H9 (cell line): ENCODE measurements around the gene MYO18B. TPM values are rescaled to one million over a fixed set of nuclear protein-coding genes. Genes with fewer than 3 reads are reported as not detected.

Experiments used
- DNase-seq: peaks from one replicate; pipeline ENCODE4 v3.0.0-alpha.2; 2017
- H2AFZ ChIP-seq: one replicate; pipeline ENCODE4 v1.6.1; 2013; ENCODE audit warnings: mild to moderate bottlenecking, low read length, control low read depth, moderate library complexity
- H2AK5ac ChIP-seq: 2 replicates; pipeline ENCODE4 v1.6.1; 2013; ENCODE audit warnings: low read length, control low read depth, mixed read lengths; ENCODE audit not compliant: insufficient read length
- H2BK120ac ChIP-seq: one replicate; pipeline ENCODE4 v1.6.1; 2013; ENCODE audit warnings: low read depth, mild to moderate bottlenecking, low read length, control low read depth, inconsistent platforms; ENCODE audit not compliant: poor library complexity, severe bottlenecking
- H2BK12ac ChIP-seq: 2 replicates; pipeline ENCODE4 v1.6.1; 2013; ENCODE audit warnings: low read length, control low read depth, mixed read lengths, low read depth; ENCODE audit not compliant: insufficient read length
- H2BK15ac ChIP-seq: 2 replicates; pipeline ENCODE4 v1.6.1; 2013; ENCODE audit warnings: low read depth, low read length, control low read depth
- H2BK20ac ChIP-seq: one replicate; pipeline ENCODE4 v1.6.1; 2013; ENCODE audit warnings: low read depth, mild to moderate bottlenecking, low read length, control low read depth, inconsistent platforms; ENCODE audit not compliant: poor library complexity, severe bottlenecking
- H2BK5ac ChIP-seq: 2 replicates; pipeline ENCODE4 v1.6.1; 2013; ENCODE audit warnings: low read length, control low read depth, mixed read lengths; ENCODE audit not compliant: insufficient read length
- H3K14ac ChIP-seq: 2 replicates; pipeline ENCODE4 v1.6.1; 2013; ENCODE audit warnings: low read length, control low read depth; ENCODE audit not compliant: insufficient read depth
- H3K18ac ChIP-seq: 2 replicates; pipeline ENCODE4 v1.6.1; 2013; ENCODE audit warnings: low read depth, mild to moderate bottlenecking, mixed read lengths, low read length, control low read depth; ENCODE audit not compliant: insufficient read length
- H3K23ac ChIP-seq: 2 replicates; pipeline ENCODE4 v1.6.1; 2013; ENCODE audit warnings: low read length, control low read depth, mixed read lengths, low read depth; ENCODE audit not compliant: insufficient read length
- H3K23me2 ChIP-seq: 2 replicates; pipeline ENCODE4 v1.6.1; 2013; ENCODE audit warnings: low read depth, mild to moderate bottlenecking, mixed read lengths, low read length, control low read depth; ENCODE audit not compliant: insufficient read length, poor library complexity, severe bottlenecking
- H3K27ac ChIP-seq: 2 replicates; pipeline ENCODE4 v1.5.1; 2013; ENCODE audit warnings: low read length, control low read depth, mixed read lengths, low read depth; ENCODE audit not compliant: insufficient read length
- H3K27me3 ChIP-seq: 2 replicates; pipeline ENCODE4 v1.6.1; 2013; ENCODE audit warnings: low read length, control low read depth, inconsistent platforms; ENCODE audit not compliant: insufficient read depth
- H3K4ac ChIP-seq: 2 replicates; pipeline ENCODE4 v1.6.1; 2013; ENCODE audit warnings: low read depth, mild to moderate bottlenecking, control low read depth, inconsistent platforms, low read length, moderate library complexity
- H3K4me1 ChIP-seq: 2 replicates; pipeline ENCODE4 v1.6.1; 2013; ENCODE audit warnings: low read length, control low read depth, inconsistent platforms; ENCODE audit not compliant: insufficient read depth
- H3K4me2 ChIP-seq: 2 replicates; pipeline ENCODE4 v1.6.1; 2013; ENCODE audit warnings: low read length, control low read depth, mixed read lengths; ENCODE audit not compliant: insufficient read length, insufficient read depth
- H3K56ac ChIP-seq: 2 replicates; pipeline ENCODE4 v1.6.1; 2013; ENCODE audit warnings: low read depth, mild to moderate bottlenecking, mixed read lengths, low read length, control low read depth; ENCODE audit not compliant: insufficient read length
- H3K79me1 ChIP-seq: 2 replicates; pipeline ENCODE4 v1.6.1; 2013; ENCODE audit warnings: low read depth, mild to moderate bottlenecking, moderate library complexity, low read length, control low read depth, inconsistent platforms; ENCODE audit not compliant: insufficient read depth, poor library complexity, severe bottlenecking
- H3K79me2 ChIP-seq: 2 replicates; pipeline ENCODE4 v1.6.1; 2013; ENCODE audit warnings: low read length, control low read depth, inconsistent platforms; ENCODE audit not compliant: insufficient read depth
- H3K9ac ChIP-seq: 2 replicates; pipeline ENCODE4 v1.6.1; 2013; ENCODE audit warnings: low read length, control low read depth, mixed read lengths; ENCODE audit not compliant: insufficient read length; ENCODE audit errors: extremely low read depth
- H3K9me3 ChIP-seq: one replicate; pipeline ENCODE4 v1.6.1; 2013; ENCODE audit warnings: low read depth, low read length, inconsistent platforms; ENCODE audit not compliant: control insufficient read depth
- H3T11ph ChIP-seq: one replicate; pipeline ENCODE4 v1.6.1; 2013; ENCODE audit warnings: mild to moderate bottlenecking, low read length, control low read depth, inconsistent platforms
- H4K20me1 ChIP-seq: one replicate; pipeline ENCODE4 v1.6.1; 2013; ENCODE audit not compliant: control insufficient read depth, insufficient read length, insufficient read depth
- H4K5ac ChIP-seq: 2 replicates; pipeline ENCODE4 v1.6.1; 2013; ENCODE audit warnings: low read depth, mild to moderate bottlenecking, mixed read lengths, low read length, control low read depth; ENCODE audit not compliant: insufficient read length
- H4K8ac ChIP-seq: replicated peaks from 2 replicates; pipeline ENCODE4 v1.6.1; 2013; ENCODE audit warnings: low read length, control low read depth, mixed read lengths, low read depth; ENCODE audit not compliant: insufficient read length
- H4K91ac ChIP-seq: 2 replicates; pipeline ENCODE4 v1.6.1; 2013; ENCODE audit warnings: low read depth, mild to moderate bottlenecking, moderate library complexity, mixed read lengths, low read length, control low read depth; ENCODE audit not compliant: insufficient read length
- H3K27ac Mint-ChIP-seq, 3 experiments: 2 replicates in 2 of 3; 3 replicates in 1 of 3; pipeline ENCODE4 v1.8.0; 2020 to 2021; ENCODE audit warnings: mixed read lengths in 3 of 3, mild to moderate bottlenecking in 1 of 3, moderate library complexity in 1 of 3
- H3K27me3 Mint-ChIP-seq: 2 replicates; pipeline ENCODE4 v1.8.0; 2021; ENCODE audit warnings: low read depth, mild to moderate bottlenecking, moderate library complexity, mixed read lengths
- H3K36me3 Mint-ChIP-seq, 3 experiments: 2 replicates in 2 of 3; 3 replicates in 1 of 3; pipeline ENCODE4 v1.8.0; 2020 to 2021; ENCODE audit warnings: low read depth in 3 of 3, mixed read lengths in 3 of 3; ENCODE audit not compliant: insufficient read depth in 1 of 3
- H3K4me1 Mint-ChIP-seq, 2 experiments: 2 replicates each; pipeline ENCODE4 v1.8.0; 2020; ENCODE audit warnings: mixed read lengths in 2 of 2
- H3K4me3 Mint-ChIP-seq, 2 experiments: 2 replicates in 1 of 2; 3 replicates in 1 of 2; pipeline ENCODE4 v1.8.0; 2020 to 2021; ENCODE audit warnings: mild to moderate bottlenecking in 2 of 2, mixed read lengths in 2 of 2, moderate library complexity in 1 of 2
- H3K9me3 Mint-ChIP-seq, 2 experiments: 2 replicates in 1 of 2; 3 replicates in 1 of 2; pipeline ENCODE4 v1.8.0; 2020; ENCODE audit warnings: mild to moderate bottlenecking in 2 of 2, mixed read lengths in 2 of 2, moderate library complexity in 1 of 2
- CTCF ChIP-seq: fragments of 200-600 bp; sonication (generic); conservative IDR thresholded peaks from 3 replicates; pipeline ENCODE4 v1.8.0; 2021; ENCODE audit warnings: antibody characterized with exemption, mild to moderate bottlenecking
- WGBS: extraction: QIAGEN DNeasy Blood & Tissue Kit; methylation state at CpG from one replicate; pipeline ENCODE4 v1.1.7; 2013; ENCODE audit warnings: missing lambda C conversion rate, low lambda C conversion rate, mixed read lengths; ENCODE audit not compliant: insufficient read length; ENCODE audit errors: extremely low coverage; 5-methylcytosine and 5-hydroxymethylcytosine counted together
- total RNA-seq: library from RNA; stranded (reverse); gene quantifications from 2 replicates; pipeline ENCODE4 v1.2.1, GENCODE V29; 2021

Gene MYO18B
- total RNA-seq, 1 experiment from 2014 or later, result 0.46 TPM

GRCh38 chr22:25779890-25780289, 37.9 kb downstream of the MYO18B start:
- Histone ChIP-seq H3K14ac (no peak overlapping the region; the same call in 1 of the 2 replicates), H4K91ac (no peak overlapping the region), H3K4ac (no peak overlapping the region), H3K9ac (no peak overlapping the region), H4K20me1 (no peaks in the 10 kb centered on the region), H3K27ac (no peak overlapping the region), H3K23ac (no peak overlapping the region), H3K4me1 (no peaks in the 10 kb centered on the region), H3K27me3 (no peaks in the 10 kb centered on the region), H4K8ac (no peak overlapping the region), H3K79me2 (no peaks in the 10 kb centered on the region), H2AK5ac (no peak overlapping the region), H2BK20ac (no peak overlapping the region), H4K5ac (no peak overlapping the region), H3K23me2 (no peaks in the 10 kb centered on the region), H2BK12ac (no peak overlapping the region), H3K9me3 (no peaks in the 10 kb centered on the region), H3K79me1 (no peaks in the 10 kb centered on the region), H3K4me2 (no peak overlapping the region), H3K56ac (no peak overlapping the region), H2BK15ac (no peak overlapping the region), H3T11ph (no peak overlapping the region), H3K18ac (no peak overlapping the region), H2BK5ac (no peak overlapping the region), H2AFZ (no peak overlapping the region), H2BK120ac (no peak overlapping the region)
- TF ChIP-seq CTCF, result no peak
- H3K36me3 Mint-ChIP-seq, result no peaks in the 10 kb centered on the region
- peaks cover 3 to 5% of the 10 kb centered on the region in 2 experiments; a peak in 3 of 4 replicates for H3K4me1 Mint-ChIP-seq
- no CpG with 5 or more reads among the region's 13 CpGs for WGBS
- H3K9me3 Mint-ChIP-seq, result no peaks in the 10 kb centered on the region
- peaks cover 2% of the 10 kb centered on the region; the same call in 1 of the 2 replicates for H3K27me3 Mint-ChIP-seq
- H3K27ac Mint-ChIP-seq, result no peak overlapping the region
- H3K4me3 Mint-ChIP-seq, result no peak overlapping the region
- no peak for DNase-seq
